ENCODE measurements around the gene TTC1. TPM values are rescaled to one million over a fixed set of nuclear protein-coding genes. Genes with fewer than 3 reads are reported as not detected.

The TTC1 gene
- total RNA-seq, 1 experiment from 2014 or later, result 67.6 TPM

- Histone ChIP-seq H3K9me3 (ENCODE audit: control insufficient read depth, insufficient read depth, low read depth, low read length) (no peaks in the 10 kb centered on the region), H3K4me1 (ENCODE audit: control insufficient read depth, insufficient read depth, low read length) (peaks cover 5% of the 10 kb centered on the region), H3K27me3 (ENCODE audit: control insufficient read depth, insufficient read depth, low read length) (no peaks in the 10 kb centered on the region), H3K36me3 (ENCODE audit: control insufficient read depth, insufficient read depth, low read length) (peaks cover 12% of the 10 kb centered on the region), H3K27ac (ENCODE audit: low read length) (no peak overlapping the region), H3K4me3 (ENCODE audit: low read depth in 2 of 2, low read length in 2 of 2) (no peak overlapping the region)
- in situ Hi-C loops (cut with HindIII; ENCODE audit: low pct_unique_long_range_greater_than_20kb, low sequenced_read_pairs), result no loop called here
- ChIA-PET POLR2A (no interaction called here), CTCF (no interaction called here)
- no peak for DNase-seq (ENCODE audit: low read depth, low spot score)
- TF ChIP-seq POLR2AphosphoS5 (IDR thresholded peaks at IDR 0.05; ENCODE audit: low read depth, low read length) (no peak), TCF7L2 (IDR thresholded peaks at IDR 0.05; ENCODE audit: low read depth, low read length) (no peak), CTCF (IDR thresholded peaks at IDR 0.05) (no peak), SIN3A (IDR thresholded peaks at IDR 0.05; ENCODE audit: borderline replicate concordance, insufficient read depth, low read depth, low read length) (no peak), REST (IDR thresholded peaks at IDR 0.05; ENCODE audit: insufficient read depth in 1 of 2, low read depth in 2 of 2, low read length in 1 of 2) (no peak)
- ATAC-seq, result no peak
- intact Hi-C loops (cut with micrococcal nuclease; ENCODE audit: unreplicated experiment), result no loop called here
- no TSS peak for BruUV-seq (replicated peaks)
Measured at GRCh38 chr5:160088805-160089204, 79.9 kb downstream of the TTC1 start.

DNA sequence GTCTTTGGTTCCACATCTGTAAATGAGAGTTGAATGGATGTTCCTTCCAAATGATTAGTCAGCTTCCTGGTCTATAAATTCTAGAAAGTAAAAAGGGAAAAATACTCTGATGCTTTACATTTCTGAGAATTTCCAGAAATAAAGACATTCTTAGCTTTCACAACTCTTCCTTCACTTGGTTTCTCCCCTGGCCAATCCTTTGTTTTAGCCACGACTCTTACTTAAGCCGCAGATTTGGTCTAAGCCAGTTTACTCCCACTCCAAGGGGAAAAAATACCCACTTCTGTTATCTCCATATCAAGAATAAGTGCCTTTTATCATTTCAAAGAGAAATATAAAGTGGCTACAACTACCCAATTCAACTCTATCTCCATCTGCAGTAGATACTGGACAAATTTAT, 80.6 kb downstream of the TTC1 start:
- Histone ChIP-seq H3K27me3 (ENCODE audit: control insufficient read depth, insufficient read depth, low read length) (no peaks in the 10 kb centered on the region), H3K9me3 (ENCODE audit: control insufficient read depth, insufficient read depth, low read depth, low read length) (no peaks in the 10 kb centered on the region), H3K27ac (ENCODE audit: low read length) (no peak overlapping the region), H3K36me3 (ENCODE audit: control insufficient read depth, insufficient read depth, low read length) (peaks cover 17% of the 10 kb centered on the region), H3K4me3 (ENCODE audit: low read depth in 2 of 2, low read length in 2 of 2) (no peak overlapping the region), H3K4me1 (ENCODE audit: control insufficient read depth, insufficient read depth, low read length) (no peaks in the 10 kb centered on the region)
- intact Hi-C loops (cut with micrococcal nuclease; ENCODE audit: unreplicated experiment) (no loop called here), in situ Hi-C loops (cut with HindIII; ENCODE audit: low pct_unique_long_range_greater_than_20kb, low sequenced_read_pairs) (no loop called here)
- no peak for TF ChIP-seq POLR2AphosphoS5 (IDR thresholded peaks at IDR 0.05; ENCODE audit: low read depth, low read length)
- TF ChIP-seq TCF7L2 (IDR thresholded peaks at IDR 0.05; ENCODE audit: low read depth, low read length), result no peak
- no peak for TF ChIP-seq CTCF (IDR thresholded peaks at IDR 0.05)
- no peak for TF ChIP-seq REST (IDR thresholded peaks at IDR 0.05; ENCODE audit: insufficient read depth in 1 of 2, low read depth in 2 of 2, low read length in 1 of 2)
- TF ChIP-seq SIN3A (IDR thresholded peaks at IDR 0.05; ENCODE audit: borderline replicate concordance, insufficient read depth, low read depth, low read length), result no peak
- ChIA-PET POLR2A (no interaction called here), CTCF (no interaction called here)
- ATAC-seq (no peak), DNase-seq (ENCODE audit: low read depth, low spot score) (no peak)
- BruUV-seq (replicated peaks), result no TSS peak

Measured in Panc1 (cell line).